GM12878 (cell line): Measurements from ENCODE around the gene PDGFA.

Source experiments
- GABPA ChIP-seq: IDR thresholded peaks from 2 replicates; pipeline ENCODE4 v1.6.1; 2014; ENCODE audit warnings: antibody characterized with exemption, low read depth, mild to moderate bottlenecking, inconsistent platforms
- HDAC2 ChIP-seq: fragments of 200-600 bp; sonication (generic); IDR thresholded peaks from 2 replicates; pipeline ENCODE4 v1.6.1; 2017
- POLR2A ChIP-seq: IDR thresholded peaks from 2 replicates; pipeline ENCODE4 v1.6.1; 2011; ENCODE audit warnings: low read depth, mild to moderate bottlenecking, low read length

GRCh38 chr7:524800-525199 lies 5.2 kb upstream of the PDGFA start:
- TF ChIP-seq GABPA (no peak), POLR2A (no peak), HDAC2 (no peak)
